ENCODE results near the gene RAI14.

RAI14 gene

DNA sequence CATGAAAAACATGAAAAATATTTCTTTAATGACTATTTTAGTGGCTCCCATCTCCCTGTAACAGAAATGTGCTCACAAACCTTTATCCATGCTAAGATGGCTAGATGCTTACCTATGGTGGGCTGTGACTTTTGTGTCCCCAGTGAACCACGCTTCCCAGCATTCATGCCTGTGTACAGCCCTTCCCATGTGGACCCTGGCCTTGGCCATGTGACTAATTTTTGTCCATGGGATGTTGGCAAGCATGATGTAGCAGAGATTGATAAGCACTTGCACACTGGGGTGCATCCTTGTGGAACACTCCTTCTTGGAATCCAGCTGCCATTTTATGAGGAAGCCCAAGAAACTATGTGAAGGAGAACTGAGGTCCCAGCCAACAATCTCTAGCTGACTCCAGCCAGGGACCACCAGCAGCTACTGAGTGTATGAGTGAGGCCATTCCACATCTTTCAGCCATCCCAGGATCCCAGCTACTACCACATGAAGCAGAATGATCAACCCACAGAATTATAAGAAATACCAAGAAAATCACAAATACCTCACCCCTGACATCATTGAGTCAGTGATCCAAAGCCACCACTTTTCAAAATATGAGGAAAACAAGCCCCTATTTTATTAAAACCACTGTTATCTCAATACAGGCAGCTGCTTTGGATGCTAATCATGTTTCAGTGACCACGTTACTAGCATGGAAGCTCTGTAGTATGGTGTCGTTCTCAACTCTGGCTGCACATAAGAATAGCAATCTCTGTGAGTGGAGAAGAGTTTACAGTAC lies 16.1 kb upstream of the RAI14 start:
- Histone ChIP-seq H2BK12ac (ENCODE audit: low read length in 2 of 2) (no peak overlapping the region), H3K36me3 (ENCODE audit: control insufficient read depth in 1 of 2, insufficient read depth in 2 of 2, low read depth in 1 of 2, low read length in 2 of 2) (no peaks in the 10 kb centered on the region), H3K4me3 (ENCODE audit: insufficient read depth in 1 of 2, low read depth in 1 of 2, low read length in 2 of 2) (no peak overlapping the region), H2BK120ac (ENCODE audit: low read depth, low read length) (no peak overlapping the region), H2BK5ac (ENCODE audit: low read depth, low read length, poor library complexity, severe bottlenecking) (no peak overlapping the region), H4K91ac (ENCODE audit: low read length) (no peak overlapping the region), H2BK15ac (ENCODE audit: low read depth, poor library complexity, severe bottlenecking) (no peak overlapping the region), H3K18ac (ENCODE audit: low read depth in 1 of 2, low read length in 2 of 2) (no peak overlapping the region), H3K4me1 (ENCODE audit: control insufficient read depth, insufficient read depth, low read depth, low read length) (peaks cover 4% of the 10 kb centered on the region), H3K9me3 (ENCODE audit: control insufficient read depth, low read length) (no peaks in the 10 kb centered on the region), H2AFZ (ENCODE audit: low read depth, low read length) (no peak overlapping the region), H3K79me1 (replicated peaks; ENCODE audit: low read length, poor library complexity, severe bottlenecking) (no peaks in the 10 kb centered on the region), H3K4me2 (ENCODE audit: low read length, poor library complexity, severe bottlenecking) (no peak overlapping the region), H3K14ac (ENCODE audit: low read length in 2 of 2) (no peak overlapping the region), H3K27me3 (ENCODE audit: control insufficient read depth in 1 of 2, insufficient read depth in 1 of 2, low read length in 2 of 2) (no peaks in the 10 kb centered on the region), H3K4ac (ENCODE audit: low read depth in 1 of 2, low read length in 2 of 2) (no peak overlapping the region), H4K8ac (ENCODE audit: low read length) (no peak overlapping the region), H3K27ac (ENCODE audit: low read length, poor library complexity, severe bottlenecking) (peak overlapping the region; percentile 80), H3K9ac (ENCODE audit: low read length) (no peak overlapping the region), H3K23ac (ENCODE audit: low read length in 2 of 2) (peak overlapping the region in 1 of 2 experiments; percentile 83), H2AK5ac (ENCODE audit: low read length, severe bottlenecking) (peak overlapping the region; percentile 79)
- DNase-seq = no peak
- WGBS = 86% methylated on average over 3 of the region's 3 CpGs

- Histone ChIP-seq H2BK5ac (ENCODE audit: low read depth, low read length, poor library complexity, severe bottlenecking) (peak overlapping the region; percentile 40), H3K9me3 (ENCODE audit: control insufficient read depth, low read length) (no peaks in the 10 kb centered on the region), H2BK12ac (ENCODE audit: low read length in 2 of 2) (no peak overlapping the region), H2BK15ac (ENCODE audit: low read depth, poor library complexity, severe bottlenecking) (no peak overlapping the region), H3K18ac (ENCODE audit: low read depth in 1 of 2, low read length in 2 of 2) (peak overlapping the region in 1 of 2 experiments; percentile 49), H2AFZ (ENCODE audit: low read depth, low read length) (no peak overlapping the region), H2BK120ac (ENCODE audit: low read depth, low read length) (no peak overlapping the region), H3K4me2 (ENCODE audit: low read length, poor library complexity, severe bottlenecking) (no peak overlapping the region), H3K27ac (ENCODE audit: low read length, poor library complexity, severe bottlenecking) (peak overlapping the region; percentile 67), H3K4me3 (ENCODE audit: insufficient read depth in 1 of 2, low read depth in 1 of 2, low read length in 2 of 2) (no peak overlapping the region), H2AK5ac (ENCODE audit: low read length, severe bottlenecking) (peak overlapping the region; percentile 97), H3K14ac (ENCODE audit: low read length in 2 of 2) (no peak overlapping the region), H3K4me1 (ENCODE audit: control insufficient read depth, insufficient read depth, low read depth, low read length) (peaks cover 6% of the 10 kb centered on the region), H4K8ac (ENCODE audit: low read length) (no peak overlapping the region), H3K27me3 (ENCODE audit: control insufficient read depth in 1 of 2, insufficient read depth in 1 of 2, low read length in 2 of 2) (no peaks in the 10 kb centered on the region), H3K4ac (ENCODE audit: low read depth in 1 of 2, low read length in 2 of 2) (no peak overlapping the region), H4K91ac (ENCODE audit: low read length) (no peak overlapping the region), H3K79me1 (replicated peaks; ENCODE audit: low read length, poor library complexity, severe bottlenecking) (peaks cover 1% of the 10 kb centered on the region), H3K23ac (ENCODE audit: low read length in 2 of 2) (no peak overlapping the region), H3K36me3 (ENCODE audit: control insufficient read depth in 1 of 2, insufficient read depth in 2 of 2, low read depth in 1 of 2, low read length in 2 of 2) (no peaks in the 10 kb centered on the region), H3K9ac (ENCODE audit: low read length) (no peak overlapping the region)
- 55% methylated on average over 3 of the region's 5 CpGs for WGBS
- DNase-seq = no peak
Measured at GRCh38 chr5:34648039-34648839, 7.9 kb upstream of the RAI14 start.

DNA sequence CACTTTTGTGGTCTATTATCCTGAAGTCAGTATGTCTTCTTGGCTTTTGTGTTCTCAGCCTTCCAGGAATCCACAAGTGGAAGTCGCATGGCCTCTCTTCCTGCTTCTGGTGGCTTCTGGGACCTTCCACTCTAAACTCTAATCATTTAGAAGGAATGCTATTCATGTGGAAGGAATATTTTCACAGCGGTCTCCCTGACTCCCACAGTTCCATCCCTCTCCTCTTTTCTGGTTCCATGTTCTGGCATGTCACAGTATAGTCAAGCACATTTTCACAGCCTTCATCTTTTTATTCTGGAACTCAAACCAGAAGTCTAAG lies 7.3 kb upstream of the RAI14 start:
- WGBS = 80% methylated on average over 2 of the region's 2 CpGs
- peak overlapping the region; percentile 67 for H3K27ac ChIP-seq (ENCODE audit: low read length, poor library complexity, severe bottlenecking)

GRCh38 chr5:34651791-34652190 lies 4.3 kb upstream of the RAI14 start:
- H3K23ac ChIP-seq (ENCODE audit: low read length in 2 of 2) = no peak overlapping the region
- no peak for DNase-seq
- H2AFZ ChIP-seq (ENCODE audit: low read depth, low read length) = no peak overlapping the region
- no peak overlapping the region for H4K8ac ChIP-seq (ENCODE audit: low read length)
- H3K18ac ChIP-seq (ENCODE audit: low read depth in 1 of 2, low read length in 2 of 2) = no peak overlapping the region
- no peak overlapping the region for H2AK5ac ChIP-seq (ENCODE audit: low read length, severe bottlenecking)
- peaks cover 3% of the 10 kb centered on the region for H3K79me1 ChIP-seq (replicated peaks; ENCODE audit: low read length, poor library complexity, severe bottlenecking)
- H2BK5ac ChIP-seq (ENCODE audit: low read depth, low read length, poor library complexity, severe bottlenecking) = no peak overlapping the region
- H2BK12ac ChIP-seq (ENCODE audit: low read length in 2 of 2) = no peak overlapping the region
- no peak overlapping the region for H3K4me3 ChIP-seq (ENCODE audit: insufficient read depth in 1 of 2, low read depth in 1 of 2, low read length in 2 of 2)
- no peak overlapping the region for H2BK15ac ChIP-seq (ENCODE audit: low read depth, poor library complexity, severe bottlenecking)
- no peak overlapping the region for H2BK120ac ChIP-seq (ENCODE audit: low read depth, low read length)
- H4K91ac ChIP-seq (ENCODE audit: low read length) = no peak overlapping the region
- H3K36me3 ChIP-seq (ENCODE audit: control insufficient read depth in 1 of 2, insufficient read depth in 2 of 2, low read depth in 1 of 2, low read length in 2 of 2) = no peaks in the 10 kb centered on the region
- H3K14ac ChIP-seq (ENCODE audit: low read length in 2 of 2) = no peak overlapping the region
- no peak overlapping the region for H3K4ac ChIP-seq (ENCODE audit: low read depth in 1 of 2, low read length in 2 of 2)
- no peak overlapping the region for H3K9ac ChIP-seq (ENCODE audit: low read length)
- H3K9me3 ChIP-seq (ENCODE audit: control insufficient read depth, low read length) = no peaks in the 10 kb centered on the region
- no peak overlapping the region for H3K4me2 ChIP-seq (ENCODE audit: low read length, poor library complexity, severe bottlenecking)
- H3K27me3 ChIP-seq (ENCODE audit: control insufficient read depth in 1 of 2, insufficient read depth in 1 of 2, low read length in 2 of 2) = no peaks in the 10 kb centered on the region
- 65% methylated on average over 2 of the region's 2 CpGs for WGBS
- no peak overlapping the region for H3K27ac ChIP-seq (ENCODE audit: low read length, poor library complexity, severe bottlenecking)
- peaks cover 6% of the 10 kb centered on the region for H3K4me1 ChIP-seq (ENCODE audit: control insufficient read depth, insufficient read depth, low read depth, low read length)

More for the DNA sequence above, 7.3 kb upstream of the RAI14 start:
- Histone ChIP-seq H4K91ac (ENCODE audit: low read length) (no peak overlapping the region), H3K14ac (ENCODE audit: low read length in 2 of 2) (no peak overlapping the region), H2AFZ (ENCODE audit: low read depth, low read length) (no peak overlapping the region), H2BK15ac (ENCODE audit: low read depth, poor library complexity, severe bottlenecking) (no peak overlapping the region), H3K4me2 (ENCODE audit: low read length, poor library complexity, severe bottlenecking) (no peak overlapping the region), H3K4me1 (ENCODE audit: control insufficient read depth, insufficient read depth, low read depth, low read length) (peaks cover 6% of the 10 kb centered on the region), H3K4me3 (ENCODE audit: insufficient read depth in 1 of 2, low read depth in 1 of 2, low read length in 2 of 2) (no peak overlapping the region), H3K9me3 (ENCODE audit: control insufficient read depth, low read length) (no peaks in the 10 kb centered on the region), H4K8ac (ENCODE audit: low read length) (no peak overlapping the region), H3K23ac (ENCODE audit: low read length in 2 of 2) (no peak overlapping the region), H2BK120ac (ENCODE audit: low read depth, low read length) (no peak overlapping the region), H3K27me3 (ENCODE audit: control insufficient read depth in 1 of 2, insufficient read depth in 1 of 2, low read length in 2 of 2) (no peaks in the 10 kb centered on the region), H2BK12ac (ENCODE audit: low read length in 2 of 2) (no peak overlapping the region), H3K9ac (ENCODE audit: low read length) (no peak overlapping the region), H3K36me3 (ENCODE audit: control insufficient read depth in 1 of 2, insufficient read depth in 2 of 2, low read depth in 1 of 2, low read length in 2 of 2) (no peaks in the 10 kb centered on the region), H2AK5ac (ENCODE audit: low read length, severe bottlenecking) (peak overlapping the region; percentile 89), H3K4ac (ENCODE audit: low read depth in 1 of 2, low read length in 2 of 2) (no peak overlapping the region), H2BK5ac (ENCODE audit: low read depth, low read length, poor library complexity, severe bottlenecking) (peak overlapping the region; percentile 40), H3K18ac (ENCODE audit: low read depth in 1 of 2, low read length in 2 of 2) (no peak overlapping the region), H3K79me1 (replicated peaks; ENCODE audit: low read length, poor library complexity, severe bottlenecking) (peaks cover 1% of the 10 kb centered on the region)
- DNase-seq = peak; percentile 33
